Fibroblast of skin of left biceps (primary cell): ENCODE data around the gene GATC.
"Not testable (repeated sequence)": the region's sequence is repeated elsewhere in the genome, so short reads cannot be mapped to it uniquely, and the experiment has no call there.

Experiments
- DNase-seq, 2 experiments: peaks; one replicate each; pipeline ENCODE4 v3.0.0-alpha.2; 2013; ENCODE audit warnings: low read depth in 2 of 2

GATC gene

DNA sequence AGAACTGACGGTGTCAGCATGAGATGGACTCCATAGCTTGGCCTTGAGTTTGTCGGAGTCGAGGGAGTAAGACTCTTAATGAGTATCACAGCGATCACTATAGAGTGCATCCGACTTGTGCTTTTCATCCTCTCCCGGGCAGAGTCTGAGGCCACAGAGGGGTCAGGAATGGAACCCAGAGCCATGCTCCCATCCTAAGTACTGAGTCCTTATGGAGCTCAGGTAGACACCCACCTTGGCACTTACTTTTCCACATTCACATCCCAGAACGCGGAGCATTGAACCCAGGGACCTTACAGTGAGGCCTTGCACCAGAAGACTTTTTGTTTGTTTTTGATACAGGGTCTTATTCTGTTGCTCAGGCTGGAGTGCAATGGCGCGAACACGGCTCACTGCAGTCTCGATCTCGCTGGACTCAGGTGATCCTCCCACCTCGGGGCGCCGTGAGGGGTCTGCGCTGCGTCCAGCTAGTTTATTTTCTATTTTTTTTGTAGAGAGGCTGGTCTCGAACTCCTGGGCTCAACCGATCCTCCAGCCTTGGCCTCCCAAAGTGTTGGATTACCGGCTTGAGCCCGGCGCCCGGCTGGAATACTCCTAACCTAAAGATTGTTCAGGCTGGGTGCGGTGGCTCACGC is 24.0 kb downstream of the GATC start:
- DNase-seq: no peak

DNA sequence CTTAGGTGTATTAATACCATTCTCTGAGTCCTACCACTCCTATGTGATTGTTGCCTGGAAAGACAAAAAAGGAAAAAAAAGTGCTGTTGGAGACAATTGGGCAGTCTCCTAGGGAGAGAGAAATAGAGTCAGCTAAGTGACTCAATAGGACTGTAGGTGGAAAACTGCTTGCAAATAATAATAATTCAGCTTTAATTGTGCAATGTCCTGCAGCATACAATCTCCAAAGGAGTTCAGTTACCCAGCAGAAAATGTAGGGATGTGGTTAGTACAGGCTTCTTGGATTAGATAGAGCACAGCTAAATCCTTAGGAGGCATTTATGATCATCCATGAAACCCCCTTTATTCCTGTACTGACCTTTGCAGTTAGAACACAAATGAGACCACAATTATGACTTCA is 26.3 kb downstream of the GATC start:
- no peak for DNase-seq

DNA sequence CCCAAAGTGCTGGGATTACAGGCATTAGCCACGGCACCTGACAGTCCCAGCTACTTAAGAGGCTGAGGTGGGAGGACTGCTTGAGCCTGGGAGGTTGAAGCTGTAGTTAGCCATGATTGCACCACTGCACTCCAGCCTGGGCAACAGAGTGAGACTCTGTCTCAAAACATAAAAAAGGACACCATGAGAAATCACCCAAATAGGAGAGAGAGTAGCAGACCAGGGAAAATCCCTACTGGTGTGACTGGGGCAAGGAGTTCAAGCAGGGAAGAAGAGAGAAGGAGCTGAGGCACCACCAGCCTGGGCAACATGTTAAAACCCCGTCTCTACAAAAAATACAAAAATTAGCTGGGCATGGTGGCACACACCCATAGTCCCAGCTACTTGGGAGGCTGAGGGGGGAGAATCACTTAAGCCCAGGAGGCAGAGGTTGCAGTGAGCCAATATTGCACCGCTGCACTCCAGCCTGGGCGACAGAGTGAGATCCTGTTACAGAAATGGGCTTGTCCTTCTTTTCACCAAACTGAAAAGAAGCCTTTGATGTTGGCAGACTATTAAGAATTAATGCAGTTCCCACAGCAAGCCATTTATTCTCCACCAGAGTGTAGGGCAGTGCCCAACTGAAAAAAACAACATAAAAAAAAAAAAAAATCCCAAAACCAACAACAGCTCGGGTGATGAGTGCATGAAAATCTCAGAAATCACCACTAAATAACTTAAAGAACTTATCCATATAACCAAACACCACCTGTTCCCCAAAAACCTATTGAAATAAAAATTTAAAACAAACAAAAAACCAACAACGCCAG is 27.8 kb downstream of the GATC start:
- no peak for DNase-seq

DNA sequence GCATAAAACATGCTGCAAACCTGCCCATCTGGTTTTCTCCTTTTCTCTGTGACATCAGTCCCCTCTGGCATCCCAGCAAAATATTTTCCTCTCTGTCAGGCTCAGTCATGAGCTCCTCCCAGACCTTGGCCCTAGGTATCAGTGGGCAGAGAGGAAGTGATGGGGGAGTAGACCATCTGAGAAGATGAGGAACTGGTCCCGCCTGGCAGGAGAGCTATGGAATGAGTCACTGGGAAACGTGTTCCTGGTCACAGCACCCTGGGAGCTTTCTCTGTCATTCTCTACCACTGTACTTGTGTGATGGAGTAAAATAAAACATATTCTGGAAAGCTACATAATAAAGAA is 28.3 kb downstream of the GATC start:
- no peak for DNase-seq

DNA sequence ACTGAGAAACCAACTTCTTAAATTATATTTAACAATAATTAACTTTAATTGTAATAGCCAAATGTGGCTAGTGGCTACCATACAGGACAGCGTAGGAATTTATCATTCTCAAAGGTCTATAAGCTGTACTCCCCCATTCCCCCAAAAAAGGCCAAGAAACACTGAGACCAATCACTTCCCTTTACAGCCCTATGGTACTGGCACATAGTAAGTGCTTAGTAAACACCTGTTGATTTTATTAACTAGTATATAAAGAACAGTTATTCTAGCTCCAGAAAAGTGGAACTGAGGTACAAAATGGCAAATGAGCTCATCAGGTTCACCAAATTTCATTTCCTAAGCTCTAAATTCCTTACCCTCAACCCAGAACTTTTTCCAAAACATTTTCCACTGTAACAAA is 29.4 kb downstream of the GATC start:
- DNase-seq: no peak

DNA sequence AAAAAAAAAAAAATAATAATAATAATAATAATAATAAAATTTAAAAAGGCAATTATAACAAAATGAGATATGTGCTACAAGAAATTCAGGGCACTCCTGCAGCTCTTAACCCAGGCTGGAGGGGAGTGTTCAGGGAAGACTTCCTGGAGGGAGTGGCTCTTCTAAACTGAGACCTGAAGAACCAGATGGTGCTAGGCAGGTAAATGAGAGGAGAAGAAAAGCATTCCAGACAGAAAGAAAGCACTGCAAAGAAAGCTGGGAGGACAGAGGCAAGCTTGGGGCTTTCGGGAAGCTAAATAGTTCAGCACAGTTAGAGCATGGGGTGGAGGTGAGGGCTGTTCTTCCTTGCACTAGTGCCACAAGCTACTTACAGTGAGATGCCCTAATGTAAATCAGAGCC is 33.2 kb downstream of the GATC start:
- DNase-seq: no peak

DNA sequence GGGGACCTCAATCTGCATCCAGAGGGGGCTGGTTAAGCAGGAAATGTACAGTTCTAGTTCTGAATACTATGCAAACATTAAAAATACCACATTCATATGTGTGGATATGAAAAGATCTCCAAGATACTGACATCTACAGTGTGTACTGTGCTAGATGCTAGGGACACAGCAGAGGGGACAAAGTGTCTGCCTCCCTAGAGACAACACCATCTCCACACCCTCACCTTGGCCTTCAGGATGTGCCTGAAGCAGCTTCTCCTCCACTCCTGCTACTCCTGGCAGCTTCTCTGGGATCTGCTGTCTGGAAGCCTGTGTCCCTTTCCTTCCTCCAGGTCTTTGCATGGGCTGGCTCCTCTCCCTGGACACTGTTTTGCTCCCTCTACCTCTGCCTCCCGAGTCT is 34.0 kb downstream of the GATC start:
- DNase-seq: no peak

DNA sequence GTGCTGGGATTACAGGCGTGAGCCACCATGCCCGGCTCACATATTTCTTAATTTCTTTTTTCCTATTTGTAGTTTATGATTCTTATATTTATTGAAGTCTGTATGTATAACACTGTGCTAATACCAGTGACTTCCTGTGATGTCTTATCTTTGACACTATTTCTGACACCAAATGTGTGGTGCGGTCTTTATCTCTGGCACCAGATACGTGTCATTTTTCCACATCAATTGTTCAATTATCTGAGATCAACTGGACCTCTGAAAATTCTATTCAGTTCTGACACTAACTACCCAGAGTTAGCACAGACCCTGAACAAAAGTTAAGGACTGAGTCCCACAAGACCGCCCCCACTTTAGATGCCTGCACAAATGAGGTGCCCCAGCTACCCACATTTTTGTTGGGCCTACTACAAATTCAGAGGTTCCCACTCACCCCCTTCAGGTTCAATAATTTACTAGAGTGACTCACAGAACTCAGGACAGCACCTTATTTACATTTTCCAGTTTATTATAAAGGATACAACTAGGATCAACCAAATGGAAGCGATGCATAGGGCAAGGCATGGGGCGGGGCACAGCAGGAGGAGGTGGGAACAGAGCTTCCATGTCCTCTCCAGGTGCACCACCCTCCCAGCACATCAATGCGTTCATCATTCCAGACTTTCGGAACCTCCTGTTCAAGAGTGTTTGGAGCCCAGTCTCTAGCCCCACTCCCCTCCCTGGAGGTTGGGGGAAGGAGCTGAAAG is 35.0 kb downstream of the GATC start:
- DNase-seq: no peak

DNA sequence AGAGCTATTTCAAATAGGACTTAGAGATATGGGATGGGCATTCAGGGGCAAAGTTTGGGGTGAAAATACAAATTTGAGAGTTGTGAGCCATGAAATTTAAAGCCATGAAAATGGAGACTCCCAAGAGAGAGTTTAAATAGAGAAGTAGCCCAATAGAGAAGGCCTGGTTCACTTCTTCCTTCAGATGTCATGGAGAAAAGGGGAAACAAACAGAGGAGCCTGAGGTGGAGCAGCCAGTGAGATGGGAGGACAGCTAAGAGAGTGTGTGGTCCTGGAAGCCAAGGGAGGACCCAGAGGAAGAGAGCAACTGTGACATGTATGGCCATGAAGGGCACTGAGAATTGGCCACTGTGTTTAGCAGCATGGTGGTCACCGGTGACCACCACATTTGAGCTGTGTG is 37.4 kb downstream of the GATC start:
- DNase-seq: no peak

DNA sequence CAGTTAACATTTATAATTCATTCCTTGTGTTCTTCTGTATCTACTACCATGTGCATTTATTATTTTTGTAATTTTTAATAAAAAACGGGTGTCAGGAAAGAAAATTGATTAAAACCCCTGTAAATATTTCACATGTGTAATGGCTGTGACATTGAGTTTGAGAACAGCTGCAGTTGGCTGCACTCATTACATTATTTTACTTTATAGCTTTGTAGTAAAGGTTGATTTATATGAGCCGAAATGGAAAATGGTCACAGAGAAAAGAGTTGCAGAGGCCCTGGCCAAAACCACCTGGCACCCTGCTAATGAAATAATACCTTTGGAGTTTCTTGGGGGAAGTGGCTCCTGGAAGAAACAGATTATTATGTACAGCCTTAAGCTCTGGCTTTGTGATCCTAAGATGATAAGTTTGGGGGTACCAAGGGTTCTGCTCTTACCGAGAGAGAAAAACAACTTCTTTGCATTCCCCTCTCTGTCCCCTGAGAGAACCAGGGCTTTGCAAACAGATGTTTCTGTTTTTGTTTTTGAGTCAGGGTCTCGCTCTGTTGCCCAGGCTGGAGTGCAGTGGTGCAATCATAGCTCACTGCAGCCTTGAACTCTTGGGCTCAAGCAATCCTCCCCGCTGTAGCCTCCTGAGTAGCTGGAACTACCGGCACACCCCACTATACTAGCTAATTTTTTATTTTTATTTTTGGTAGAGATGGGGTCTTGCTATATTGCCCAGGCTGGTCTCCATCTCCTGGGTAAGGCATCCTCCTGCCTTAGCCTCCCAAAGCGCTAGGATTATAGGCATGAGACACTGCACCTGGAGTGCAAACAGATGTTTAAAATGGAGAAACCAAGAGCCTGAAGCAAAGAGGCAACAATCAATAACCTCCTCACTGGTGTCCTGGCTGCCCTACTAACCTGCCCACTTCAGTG is 40.0 kb downstream of the GATC start:
- DNase-seq: no peak

DNA sequence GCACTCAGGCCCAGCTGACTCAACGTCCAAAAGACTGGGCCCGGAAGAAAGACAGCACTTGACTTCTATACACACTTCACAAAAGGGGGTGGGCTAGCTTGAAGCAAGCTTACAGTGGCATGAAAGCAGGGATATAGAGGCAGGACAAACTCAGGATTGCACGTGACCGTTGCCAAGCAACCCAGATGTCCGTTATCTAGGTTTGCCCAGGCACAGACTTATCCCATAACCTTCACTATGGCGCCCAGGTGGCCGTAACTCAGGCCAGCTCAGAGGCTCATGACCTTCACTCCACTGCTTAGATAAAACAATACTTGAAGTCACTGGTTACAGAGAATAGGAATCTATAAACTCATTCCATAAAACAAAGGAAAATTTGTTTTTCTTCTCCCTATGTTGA is 41.3 kb downstream of the GATC start:
- DNase-seq: not testable (repeated sequence)

DNA sequence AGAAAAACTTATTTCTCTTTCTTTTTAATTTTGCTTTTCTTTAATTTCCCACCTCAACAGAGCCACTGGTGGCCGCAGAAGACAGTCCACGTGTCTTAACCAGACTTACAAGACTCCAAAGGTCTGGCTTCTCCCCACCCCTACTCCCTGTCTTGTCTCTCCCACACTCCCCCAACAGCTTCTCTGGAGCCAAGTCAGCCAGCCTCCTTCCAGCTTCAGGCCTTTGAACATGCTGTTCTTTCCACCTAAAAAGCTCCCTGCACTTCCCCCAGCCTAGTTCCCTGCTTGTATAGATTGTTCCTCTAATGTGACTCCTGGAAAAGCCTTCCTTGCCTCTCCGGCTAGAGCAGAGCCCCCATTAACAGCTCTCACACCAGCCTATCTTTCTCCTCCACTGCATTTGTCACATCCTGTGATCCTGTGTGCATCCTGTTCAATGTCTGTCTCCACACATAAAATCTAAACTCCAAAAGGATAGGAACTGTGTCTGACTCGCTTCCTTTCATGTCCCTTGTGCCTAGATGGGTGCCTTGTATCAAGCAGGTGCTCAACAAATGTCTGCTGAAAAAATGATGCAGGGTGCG is 41.9 kb downstream of the GATC start:
- DNase-seq: no peak

DNA sequence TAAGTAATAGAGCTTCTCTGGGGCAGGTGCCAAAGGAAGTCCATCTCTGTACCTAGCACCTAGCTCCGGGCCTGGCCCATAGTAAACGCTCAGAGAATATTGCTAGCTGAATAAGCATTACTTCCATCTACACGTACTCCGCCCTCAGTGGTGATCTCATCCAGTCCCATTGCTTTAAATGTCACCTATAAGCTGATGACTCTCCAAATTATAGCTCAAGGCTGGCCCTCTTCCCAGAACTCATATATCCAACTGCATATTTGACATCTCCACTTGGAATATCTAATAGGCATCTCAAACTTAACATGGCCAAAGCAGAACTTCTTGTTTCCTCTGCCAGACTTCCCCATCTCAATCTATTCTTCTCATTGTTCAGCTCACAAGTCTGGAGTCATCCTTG is 42.8 kb downstream of the GATC start:
- no peak for DNase-seq

DNA sequence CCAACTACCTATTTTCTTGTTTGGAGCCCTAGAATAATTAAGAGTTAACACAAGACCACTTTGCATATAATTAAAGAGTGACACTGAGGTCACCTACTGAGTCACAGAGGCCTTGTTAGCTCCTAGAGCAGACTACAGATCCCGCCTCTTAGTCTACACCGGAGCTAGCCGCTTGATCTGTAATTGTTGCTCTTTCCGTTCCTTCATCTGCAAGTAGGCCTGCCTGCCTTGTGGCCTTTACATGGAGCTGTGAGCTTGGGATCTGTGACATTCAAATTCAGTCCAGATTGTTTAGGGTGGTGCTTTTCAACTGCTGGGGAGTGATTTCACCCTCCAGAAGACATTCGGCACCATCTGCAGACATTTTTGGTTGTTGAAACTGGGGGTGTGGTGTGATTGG is 44.1 kb downstream of the GATC start:
- no peak for DNase-seq

DNA sequence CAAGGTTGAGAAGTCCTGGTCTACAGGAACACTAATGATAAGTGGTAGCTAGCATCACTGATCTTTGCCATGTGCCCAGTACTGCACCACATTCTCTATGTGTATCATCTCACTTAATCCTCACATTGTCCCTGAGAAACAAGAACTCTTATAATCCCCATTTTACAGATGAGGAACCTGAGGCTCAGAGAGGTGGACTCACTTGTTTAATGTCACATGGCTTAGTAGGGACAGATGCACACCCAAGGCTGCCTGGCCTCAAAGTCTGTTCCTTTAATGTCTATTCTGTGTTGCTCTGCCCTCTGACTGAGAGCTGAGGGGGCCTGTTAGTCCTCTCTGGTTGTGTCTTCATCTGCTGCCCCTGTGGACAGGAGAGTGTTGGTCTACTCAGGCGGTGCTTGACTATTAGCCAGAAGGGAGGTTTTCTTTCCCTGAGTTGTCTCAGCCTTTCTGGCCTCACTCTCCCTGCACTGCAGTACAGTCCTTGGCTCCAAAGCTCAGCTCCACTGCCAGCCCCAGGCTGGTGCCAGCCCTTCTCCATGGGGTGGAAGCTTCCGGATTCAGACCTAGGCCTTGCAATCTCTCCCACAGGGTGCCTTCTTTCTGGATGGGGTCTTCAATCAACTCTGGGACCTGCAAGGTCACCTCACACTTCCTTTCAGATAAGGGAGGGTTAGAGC is 44.7 kb downstream of the GATC start:
- DNase-seq: no peak

DNA sequence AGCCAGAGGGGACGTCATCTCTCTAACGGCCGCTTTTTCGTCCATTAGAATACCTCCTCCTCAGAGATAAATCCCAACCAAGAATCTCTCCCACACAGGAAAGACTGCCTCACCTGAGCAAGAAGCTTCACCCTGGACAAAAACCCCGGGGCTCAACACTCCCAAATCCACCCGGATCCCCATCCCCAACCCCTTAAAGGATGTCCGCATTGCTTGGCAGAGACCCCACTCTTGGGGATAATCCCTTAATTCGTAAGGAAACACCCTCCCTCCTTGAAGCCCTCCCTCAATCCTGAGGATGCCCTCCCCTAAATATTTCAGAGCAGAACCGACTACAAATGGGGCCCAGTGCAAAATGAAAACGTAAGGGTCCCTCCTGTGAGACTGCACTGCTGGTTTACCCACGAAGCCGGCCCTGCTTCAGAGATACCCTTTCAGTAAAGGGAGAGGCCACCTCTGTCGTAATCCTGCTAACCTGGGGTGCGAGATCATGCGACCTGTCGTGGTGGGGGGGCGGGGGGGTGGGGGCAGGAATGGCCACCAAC is 49.0 kb downstream of the GATC start:
- DNase-seq: no peak

DNA sequence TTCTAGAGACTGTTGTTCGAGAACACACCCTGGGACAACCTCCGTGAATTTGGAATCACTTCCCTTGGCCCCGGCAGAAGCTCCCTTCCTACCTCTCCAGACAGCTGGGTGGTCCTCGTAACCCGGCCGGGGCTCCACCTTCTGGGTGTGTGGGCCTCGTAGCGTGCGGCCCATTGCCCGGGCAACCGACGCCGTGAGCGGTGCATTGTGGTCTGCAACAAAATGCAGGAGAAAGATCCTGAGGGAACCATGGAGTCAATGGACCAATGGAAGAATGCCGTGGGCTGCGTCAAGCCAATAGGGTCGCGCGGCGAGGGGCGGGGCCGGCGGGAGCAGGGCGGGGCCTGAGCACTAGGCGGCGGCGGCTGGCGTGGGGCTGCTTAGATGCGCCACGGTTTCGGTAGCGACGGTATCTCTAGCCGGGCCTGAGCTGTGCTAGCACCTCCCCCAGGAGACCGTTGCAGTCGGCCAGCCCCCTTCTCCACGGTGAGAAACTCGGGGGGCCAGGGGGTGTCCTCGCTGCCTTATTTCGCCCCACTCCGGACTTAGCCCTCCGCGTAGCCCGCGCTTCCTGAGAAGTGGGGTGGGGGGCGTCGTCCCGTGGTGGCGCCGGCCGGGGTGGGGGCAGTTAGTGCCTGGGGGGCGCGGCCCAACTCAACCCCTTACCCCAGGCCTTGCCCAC is 49.6 kb downstream of the GATC start, which contains the start of gene DYNLL1:
Gene DYNLL1, plus strand, starts transcription at position 383 of the 682 bp plus-strand sequence. CDS start 309 bp downstream, outside the sequence.
- peak; percentile 91 to 92 for DNase-seq

DNA sequence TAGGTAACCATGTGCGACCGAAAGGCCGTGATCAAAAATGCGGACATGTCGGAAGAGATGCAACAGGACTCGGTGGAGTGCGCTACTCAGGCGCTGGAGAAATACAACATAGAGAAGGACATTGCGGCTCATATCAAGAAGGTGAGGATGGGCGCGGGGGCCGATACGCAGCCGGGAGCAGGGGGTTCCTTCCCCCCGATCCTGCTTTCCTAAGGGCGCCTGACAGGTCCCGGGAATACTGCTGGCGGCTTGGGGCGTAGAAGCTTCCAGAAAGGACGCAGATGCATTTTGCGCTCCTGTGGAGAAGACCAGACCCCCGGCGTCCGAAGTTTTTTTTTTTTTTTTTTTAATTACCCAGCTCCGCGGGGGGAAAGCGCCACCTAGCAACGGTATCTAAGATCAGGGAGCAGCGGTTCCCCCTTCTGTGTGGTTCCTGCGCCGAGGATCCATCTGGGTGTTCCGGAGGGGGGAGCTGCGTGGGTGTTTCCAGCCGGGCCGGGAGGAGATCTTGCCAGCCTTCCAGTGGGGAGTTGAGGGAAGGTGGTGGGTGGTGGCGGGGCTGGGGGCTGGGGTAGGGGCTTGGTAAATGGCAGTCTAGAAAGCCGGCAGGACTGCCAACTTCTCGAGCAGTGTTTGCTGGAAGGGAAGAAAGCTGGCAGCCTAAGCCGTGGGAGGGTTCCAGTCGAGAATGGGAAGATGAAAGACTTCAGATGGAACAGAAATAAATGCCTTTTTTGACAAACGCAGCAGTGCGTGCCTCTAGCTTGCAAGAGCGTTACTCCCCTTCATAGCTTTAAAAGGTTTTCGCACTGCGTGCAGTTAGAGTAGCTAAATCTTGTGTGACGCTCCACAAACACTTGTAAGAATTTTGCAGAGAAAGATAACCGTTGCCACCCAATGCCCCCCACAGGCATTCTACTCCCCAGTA is 50.4 kb downstream of the GATC start:
- no peak for DNase-seq
